ENCODE measurements around the gene MAL.

GRCh38 chr2:95077861-95078603 is 52.5 kb downstream of the MAL start:
- no peak for TF ChIP-seq POLR2AphosphoS5 (IDR thresholded peaks at IDR 0.05)
- no peak for TF ChIP-seq CTCF (IDR thresholded peaks at IDR 0.05)
- TF ChIP-seq EP300 (IDR thresholded peaks at IDR 0.05) = no peak

Measured in stomach (tissue), 4 donors.